NOMO-1 treated with DMSO at 0.1 percent for 48 hours (cell line): ENCODE results near the gene C11orf97.
"Not testable (repeated sequence)": the region's sequence is repeated elsewhere in the genome, so short reads cannot be mapped to it uniquely, and the experiment has no call there.

Experiments used
- DNase-seq: peaks from one replicate; lab custom pipeline; 2025; ENCODE audit not compliant: unreplicated experiment; lab: John Stamatoyannopoulos, UW

Gene C11orf97

DNA sequence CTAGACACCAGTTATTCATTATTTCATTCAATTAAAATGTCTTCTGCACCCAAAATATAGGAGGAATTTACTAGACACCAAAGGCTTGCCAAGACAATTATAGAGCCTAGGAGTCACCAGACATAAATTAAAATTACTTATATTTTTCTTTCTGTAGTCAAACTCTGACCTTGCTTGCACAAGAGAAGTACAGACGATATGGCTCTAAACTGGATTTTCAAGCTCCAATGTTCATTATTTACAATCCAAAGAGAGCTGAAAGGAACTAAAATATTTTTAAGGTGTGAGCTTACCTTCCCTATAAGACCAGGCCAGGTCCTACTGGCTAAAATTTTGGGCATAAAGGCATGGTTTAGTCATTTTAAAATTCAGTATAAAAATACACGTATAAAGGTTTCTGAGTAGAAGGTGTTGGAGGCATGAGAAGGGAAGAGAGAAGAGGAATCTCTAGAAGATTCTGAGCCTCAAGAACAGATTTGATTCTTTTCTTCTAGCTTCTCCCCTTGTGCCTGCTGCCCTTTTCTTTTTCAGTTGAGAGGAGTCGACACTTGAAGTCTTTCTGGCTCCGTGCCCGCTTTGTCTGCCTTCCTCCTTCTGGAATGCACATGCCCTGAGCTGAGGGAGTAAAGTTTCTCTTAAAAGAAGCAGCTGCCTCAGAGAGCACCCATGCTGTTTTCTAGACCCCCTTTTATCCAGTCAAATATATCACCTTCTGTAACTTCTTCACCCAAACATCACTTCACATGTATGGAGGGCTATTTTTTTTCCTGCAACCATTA lies 13.5 kb downstream of the C11orf97 start:
- peak; percentile 29 for DNase-seq

DNA sequence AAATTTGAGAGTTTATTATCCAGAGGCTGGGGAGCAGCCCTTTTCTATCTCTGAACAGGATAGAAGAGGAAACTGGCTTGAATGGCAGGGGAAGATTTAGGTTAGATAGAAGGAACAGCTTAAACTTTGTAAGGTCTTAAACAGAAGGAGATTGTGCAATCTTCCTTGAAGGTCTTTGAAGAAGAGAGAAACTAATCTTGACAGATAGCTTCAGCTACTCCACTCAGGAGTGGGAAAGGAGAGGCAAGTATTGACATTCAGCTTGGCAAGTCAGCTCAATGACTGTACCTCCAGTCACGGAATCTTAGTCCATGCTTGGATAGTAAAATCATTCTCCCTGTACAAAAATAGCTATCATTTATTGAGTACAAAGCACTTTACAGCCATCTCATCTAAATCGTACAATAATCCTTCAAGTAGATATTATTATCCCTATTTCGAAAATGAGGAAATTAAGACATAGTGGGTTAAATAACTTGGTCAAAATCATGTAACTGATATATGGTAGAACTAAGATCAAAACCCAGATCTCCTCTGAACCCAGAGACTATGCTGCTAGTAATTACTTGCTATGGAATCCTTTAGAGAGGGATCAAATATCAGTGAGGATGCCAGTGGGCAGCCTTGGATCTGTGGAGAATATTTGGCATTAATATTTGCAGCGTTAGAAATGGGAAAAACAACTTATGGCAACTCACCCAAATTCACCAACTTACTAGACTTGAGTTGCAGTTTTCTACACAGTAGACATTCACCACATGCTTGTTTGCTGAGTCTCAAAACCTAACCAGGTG lies 14.6 kb downstream of the C11orf97 start:
- DNase-seq: peak; percentile 65

GRCh38 chr11:94528551-94528950 lies 16.3 kb downstream of the C11orf97 start:
- DNase-seq: no peak

- no peak for DNase-seq
These were observed 19.9 kb downstream of the C11orf97 start for GRCh38 chr11:94532211-94532610.

GRCh38 chr11:94533206-94533605 lies 20.9 kb downstream of the C11orf97 start:
- DNase-seq: no peak

DNA sequence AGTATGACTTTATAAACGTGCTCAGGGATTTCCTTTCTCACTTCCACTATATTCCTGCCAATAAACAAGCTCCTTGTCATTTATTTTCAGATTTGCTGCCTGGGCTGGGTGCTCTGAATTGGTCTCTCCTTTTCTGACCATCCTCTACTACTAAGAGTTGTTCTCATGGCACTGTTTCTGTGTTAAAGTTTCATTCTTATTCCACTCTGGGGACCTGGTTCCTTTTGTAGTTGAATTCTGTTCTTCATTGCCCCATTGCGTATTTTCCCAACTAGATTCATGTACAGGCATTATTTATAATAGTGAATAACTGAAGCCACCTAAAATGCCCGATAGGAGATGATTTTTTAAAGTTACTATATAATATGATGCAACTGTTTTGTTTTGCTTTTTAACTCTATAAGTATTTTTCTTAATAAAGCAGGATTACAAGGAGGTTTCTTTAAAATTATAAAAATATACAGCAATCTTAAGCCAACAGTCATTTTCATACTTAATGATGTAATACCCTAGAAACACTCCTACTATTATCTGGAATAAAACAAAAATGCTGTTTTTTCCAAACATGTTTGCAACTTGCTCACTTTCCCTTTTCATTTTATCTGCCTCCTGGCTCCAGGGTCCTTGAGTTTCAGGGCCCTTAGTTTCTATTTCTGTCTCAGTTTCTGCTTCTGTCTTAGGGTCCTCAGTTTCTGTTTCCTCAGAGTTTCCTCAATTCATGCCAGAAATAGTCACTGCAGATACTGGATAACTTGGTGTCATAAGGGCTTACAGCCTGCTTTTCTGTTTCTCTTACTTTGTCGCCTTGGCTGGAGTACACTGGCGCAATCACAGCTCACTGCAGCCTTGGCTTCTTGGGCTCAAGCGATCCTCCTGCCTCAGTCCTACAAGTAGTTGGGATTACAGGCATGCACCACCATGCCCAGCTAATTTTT lies 21.7 kb downstream of the C11orf97 start:
- peak; percentile 80 for DNase-seq

- no peak for DNase-seq
These were observed 24.1 kb downstream of the C11orf97 start for GRCh38 chr11:94536386-94536785.

DNA sequence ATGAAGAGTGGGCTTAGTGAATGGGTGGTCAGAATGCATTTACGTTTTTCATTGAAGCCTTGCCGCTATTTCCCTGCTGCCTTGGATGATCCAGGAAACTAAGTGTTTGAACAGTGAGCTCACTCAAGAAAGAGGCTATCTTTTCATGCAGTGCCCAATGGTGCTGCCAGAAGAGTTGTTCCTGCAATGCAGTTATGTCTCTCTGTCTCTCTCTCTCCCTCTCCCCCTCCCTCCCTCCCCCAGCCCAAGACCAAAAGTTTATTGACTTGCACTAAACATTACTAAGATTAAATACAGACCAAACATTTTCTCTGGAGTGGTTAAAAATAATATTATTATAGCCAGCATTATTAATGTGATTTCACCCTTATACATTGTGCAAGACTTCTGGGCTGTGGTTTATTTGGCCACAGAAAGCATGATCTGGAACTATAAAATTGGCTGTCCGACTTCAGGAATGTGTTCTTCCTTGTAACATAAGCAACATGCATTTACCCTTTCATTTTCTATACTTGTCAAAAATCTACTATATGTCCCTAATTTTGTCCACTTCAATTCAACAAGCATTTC lies 24.9 kb downstream of the C11orf97 start:
- no peak for DNase-seq

DNA sequence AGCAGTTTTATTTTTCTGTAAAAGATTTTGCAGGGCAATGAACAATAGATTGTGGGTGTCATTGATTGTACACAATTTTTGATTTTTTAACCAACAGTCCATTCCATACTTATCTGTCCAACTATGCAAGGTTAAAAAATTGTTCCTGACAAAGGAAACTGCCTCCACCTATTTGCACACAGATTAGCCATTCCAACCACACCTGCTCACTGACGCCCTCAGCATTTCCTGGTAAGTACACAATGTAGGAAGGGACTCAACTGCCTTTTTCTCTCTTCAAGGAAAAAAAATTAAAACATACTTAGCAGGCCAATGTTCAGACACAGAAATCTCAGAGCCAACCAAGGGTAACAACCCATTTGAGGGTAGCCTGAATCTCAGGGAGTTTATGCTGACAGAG lies 27.2 kb downstream of the C11orf97 start:
- no peak for DNase-seq

DNA sequence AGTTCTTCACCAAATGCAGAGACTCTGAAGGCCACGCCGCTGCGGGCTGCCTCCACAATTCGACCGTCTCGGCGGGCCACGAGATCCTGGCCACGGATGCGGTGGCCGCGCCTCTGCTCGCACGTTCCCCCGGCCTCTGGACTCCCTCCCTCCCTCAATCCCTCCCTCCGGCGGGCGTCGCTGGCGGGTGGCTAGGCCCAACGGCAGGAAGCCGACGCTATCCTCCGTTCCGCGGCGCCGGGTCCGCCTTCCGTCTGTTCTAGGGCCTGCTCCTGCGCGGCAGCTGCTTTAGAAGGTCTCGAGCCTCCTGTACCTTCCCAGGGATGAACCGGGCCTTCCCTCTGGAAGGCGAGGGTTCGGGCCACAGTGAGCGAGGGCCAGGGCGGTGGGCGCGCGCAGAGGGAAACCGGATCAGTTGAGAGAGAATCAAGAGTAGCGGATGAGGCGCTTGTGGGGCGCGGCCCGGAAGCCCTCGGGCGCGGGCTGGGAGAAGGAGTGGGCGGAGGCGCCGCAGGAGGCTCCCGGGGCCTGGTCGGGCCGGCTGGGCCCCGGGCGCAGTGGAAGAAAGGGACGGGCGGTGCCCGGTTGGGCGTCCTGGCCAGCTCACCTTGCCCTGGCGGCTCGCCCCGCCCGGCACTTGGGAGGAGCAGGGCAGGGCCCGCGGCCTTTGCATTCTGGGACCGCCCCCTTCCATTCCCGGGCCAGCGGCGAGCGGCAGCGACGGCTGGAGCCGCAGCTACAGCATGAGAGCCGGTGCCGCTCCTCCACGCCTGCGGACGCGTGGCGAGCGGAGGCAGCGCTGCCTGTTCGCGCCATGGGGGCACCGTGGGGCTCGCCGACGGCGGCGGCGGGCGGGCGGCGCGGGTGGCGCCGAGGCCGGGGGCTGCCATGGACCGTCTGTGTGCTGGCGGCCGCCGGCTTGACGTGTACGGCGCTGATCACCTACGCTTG lies 31.7 kb downstream of the C11orf97 start, which contains the start of gene FUT4:
Gene FUT4, plus strand, starts transcription at position 227 of the 951 bp plus-strand sequence. Its CDS starts 213 bp downstream, at position 440.
- peak; percentile 94 for DNase-seq

- no peak for DNase-seq
These were observed 32.5 kb downstream of the C11orf97 start for GRCh38 chr11:94544646-94545263.

- no peak for DNase-seq
These were observed 33.3 kb downstream of the C11orf97 start for GRCh38 chr11:94545264-94546161.

GRCh38 chr11:94546162-94546470 lies 33.9 kb downstream of the C11orf97 start:
- DNase-seq: no peak

GRCh38 chr11:94546886-94547285 lies 34.6 kb downstream of the C11orf97 start:
- DNase-seq: peak; percentile 33

DNA sequence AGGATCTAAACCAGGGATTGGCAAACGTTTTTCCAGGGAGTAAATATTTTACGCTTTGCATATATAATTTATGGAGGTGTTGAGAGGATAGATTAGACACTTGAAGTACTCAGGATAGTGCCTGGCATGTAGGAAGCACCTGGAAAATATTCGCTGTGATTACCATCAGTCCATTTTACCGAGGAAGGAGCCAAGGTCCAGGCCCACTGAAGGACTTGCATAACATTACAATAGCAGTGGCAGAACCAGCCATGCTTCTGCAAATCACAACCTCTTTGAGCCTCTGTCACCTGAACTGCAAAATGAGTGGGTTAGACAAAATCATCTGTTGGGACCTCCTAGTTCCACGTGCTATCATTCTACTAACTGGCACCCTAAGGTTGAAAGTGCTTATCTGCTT lies 36.9 kb downstream of the C11orf97 start:
- DNase-seq: peak; percentile 39

DNA sequence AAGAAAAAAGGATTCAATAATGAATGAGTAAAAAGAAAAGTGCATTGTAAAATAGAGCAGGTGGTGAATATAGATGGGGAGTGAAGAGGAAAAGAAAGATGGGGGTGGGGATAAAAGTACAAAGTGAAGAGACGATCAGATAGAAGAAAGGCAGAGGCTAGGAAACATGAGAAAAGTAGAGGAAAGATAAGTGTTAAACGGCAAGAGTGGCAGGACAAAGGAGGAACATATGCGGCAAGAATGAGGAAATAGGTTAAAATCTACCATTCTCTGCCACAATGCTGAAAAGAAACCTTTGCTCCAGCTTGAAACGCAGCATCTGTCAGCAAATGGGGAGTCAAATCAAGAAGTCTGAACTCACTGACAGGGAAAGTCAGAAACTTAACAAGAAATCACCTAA lies 38.3 kb downstream of the C11orf97 start:
- DNase-seq: peak; percentile 59

DNA sequence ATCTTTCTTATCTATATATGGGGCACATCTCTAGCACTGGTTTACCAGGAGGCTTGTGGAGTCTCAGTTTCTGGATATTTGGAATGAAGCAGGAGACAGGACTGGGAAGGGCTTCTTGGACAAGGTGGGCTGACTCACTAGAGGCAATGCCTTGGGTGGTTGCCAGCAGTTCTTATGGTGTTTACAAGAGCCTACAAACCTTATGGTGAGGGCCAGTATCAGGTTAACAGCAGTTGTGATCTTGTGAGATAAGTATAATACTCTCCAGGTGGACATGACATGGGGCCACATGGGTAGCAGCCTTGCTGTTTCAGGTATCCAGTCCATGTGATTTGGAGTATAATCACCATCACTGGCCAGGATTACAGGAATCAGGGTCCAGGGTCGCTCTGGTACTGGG lies 41.7 kb downstream of the C11orf97 start:
- DNase-seq: no peak

GRCh38 chr11:94555752-94556329 lies 43.6 kb downstream of the C11orf97 start:
- DNase-seq: not testable (repeated sequence)
